HG03045 (cell line): ENCODE data around the gene NLRC5.
"Not testable (repeated sequence)": the region's sequence is repeated elsewhere in the genome, so short reads cannot be mapped to it uniquely, and the experiment has no call there.

Source experiments
- ATAC-seq: cut with Tn5 transposase; IDR thresholded peaks from one replicate; pipeline ENCODE4 v1.9.1; 2021; ENCODE audit warnings: mild to moderate bottlenecking, moderate library complexity; ENCODE audit not compliant: unreplicated experiment

The NLRC5 gene

DNA sequence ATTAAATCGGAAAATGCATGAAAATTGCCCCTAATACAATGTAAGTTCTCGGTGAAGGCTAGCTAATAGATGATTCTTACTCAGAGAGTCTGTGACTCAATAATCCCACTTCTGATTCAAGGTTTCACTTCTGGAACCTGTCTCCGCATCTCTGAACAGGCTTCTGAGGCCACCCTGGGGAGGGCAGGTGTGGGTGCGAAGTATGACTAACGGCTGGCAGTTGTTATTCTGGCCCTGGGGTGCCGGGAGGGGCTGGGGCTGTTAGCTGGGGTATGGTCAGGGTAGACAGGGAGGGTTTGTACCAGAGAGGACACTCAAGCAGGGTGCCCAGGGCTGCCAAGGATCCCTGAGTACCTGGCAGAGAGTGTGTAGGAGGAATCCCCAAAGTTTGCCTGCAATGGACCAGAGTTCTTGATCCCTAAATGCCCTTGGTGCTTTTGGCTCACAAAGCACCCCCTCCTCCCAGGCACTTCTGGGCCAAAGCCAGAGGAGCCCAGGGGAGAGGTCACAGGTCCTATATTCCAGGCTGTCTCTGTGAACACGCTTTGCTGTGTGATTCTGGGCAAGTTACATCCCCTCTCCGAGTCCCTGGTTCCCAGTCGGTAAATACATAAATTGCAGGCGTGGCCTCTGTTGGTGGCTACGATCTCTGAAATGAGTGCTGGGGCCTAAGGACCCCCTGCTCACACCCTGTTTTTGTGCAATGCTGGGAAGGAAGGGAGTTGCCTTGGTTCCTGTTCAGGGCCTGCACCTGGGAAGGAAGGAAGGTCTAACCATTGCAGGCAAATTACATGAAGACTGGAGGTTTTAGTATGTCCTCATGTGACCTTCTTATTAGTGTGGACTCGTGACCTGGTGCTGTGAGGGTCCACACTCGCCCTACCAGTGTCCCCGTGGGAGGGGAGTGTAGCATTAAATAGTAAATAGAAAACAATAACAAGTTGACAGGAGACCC, 53.1 kb downstream of the NLRC5 start:
- peak; percentile 62 for ATAC-seq

GRCh38 chr16:57043248-57043647, 53.9 kb downstream of the NLRC5 start:
- no peak for ATAC-seq

DNA sequence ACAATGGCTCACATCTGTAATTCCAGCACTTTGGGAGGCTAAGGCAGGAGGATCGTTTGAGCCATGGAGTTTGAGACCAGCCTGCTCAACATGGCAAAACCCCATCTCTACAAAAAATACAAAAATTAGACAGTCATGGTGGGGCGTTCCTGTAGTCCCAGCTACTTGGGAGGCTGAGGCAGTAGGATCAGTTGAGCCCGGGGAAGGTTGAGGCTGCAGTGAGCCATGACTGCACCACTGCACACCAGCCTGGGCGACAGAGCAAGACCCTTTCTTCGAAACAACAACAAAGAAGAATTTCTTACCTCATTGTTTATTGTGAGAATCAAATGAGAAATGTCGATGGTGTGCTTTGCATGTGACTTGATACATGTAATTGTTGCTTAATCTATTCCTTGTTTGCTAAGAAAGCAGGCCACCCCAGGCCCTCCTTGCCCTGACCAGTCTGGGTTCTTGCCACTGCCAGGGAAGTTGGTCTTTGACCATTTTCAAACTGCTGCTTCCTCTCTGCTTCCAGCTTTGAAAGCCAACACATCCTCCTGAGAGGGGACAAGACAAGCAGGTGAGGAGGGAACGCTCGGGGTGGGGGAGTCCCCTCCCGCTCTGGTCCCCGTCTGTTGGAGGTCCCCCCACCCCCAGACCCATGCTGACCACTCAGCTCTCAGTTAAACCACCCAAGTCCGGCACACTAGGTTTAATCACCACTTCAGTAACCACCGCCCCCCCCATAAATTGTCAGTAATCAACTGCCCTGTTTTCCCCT, 55.8 kb downstream of the NLRC5 start:
- no peak for ATAC-seq

- ATAC-seq = no peak
Measured at GRCh38 chr16:57045694-57046381, 56.5 kb downstream of the NLRC5 start.

- no peak for ATAC-seq
Measured at GRCh38 chr16:57048095-57048494, 58.7 kb downstream of the NLRC5 start.

DNA sequence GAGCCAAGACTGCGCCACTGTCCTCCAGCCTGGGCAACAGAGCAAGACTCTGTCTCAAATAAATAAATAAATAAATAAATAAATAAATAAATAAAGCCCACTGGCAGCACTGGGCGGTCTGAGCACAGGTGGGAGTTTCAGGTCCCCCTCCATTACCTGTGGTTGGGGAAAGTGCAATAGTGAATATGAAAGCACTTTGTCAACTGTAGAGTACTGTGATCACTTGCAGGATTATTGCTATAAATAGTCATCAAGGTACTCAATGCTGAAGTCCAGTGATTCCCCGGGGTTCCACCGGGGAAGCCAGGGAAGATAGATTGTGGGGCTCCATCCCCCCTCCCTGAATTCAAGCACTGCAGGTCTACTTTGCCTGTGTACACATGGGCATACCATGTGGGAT, 60.3 kb downstream of the NLRC5 start:
- ATAC-seq = peak; percentile 48

- ATAC-seq = no peak
Measured at GRCh38 chr16:57051696-57052228, 62.4 kb downstream of the NLRC5 start.

DNA sequence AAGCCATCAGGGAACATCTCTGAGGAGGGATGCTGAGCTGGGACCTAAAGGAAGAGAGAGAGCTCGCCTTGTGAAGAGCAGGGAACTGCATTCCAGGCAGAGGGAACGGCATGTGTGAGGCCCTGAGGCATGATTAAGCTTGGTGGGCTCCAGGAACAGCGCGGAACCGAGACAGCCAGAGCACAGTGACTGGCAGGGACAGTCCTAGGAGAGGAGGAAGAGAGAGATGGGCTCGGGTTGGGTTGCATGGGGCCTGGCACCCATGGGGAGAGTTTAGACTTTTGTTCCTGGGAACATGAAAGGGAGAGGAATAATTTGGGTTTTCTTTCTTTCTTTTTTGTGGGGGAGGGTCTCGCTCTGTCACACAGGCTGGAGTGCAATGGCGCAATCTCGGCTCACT, 63.8 kb downstream of the NLRC5 start:
- ATAC-seq = no peak

- no peak for ATAC-seq
Measured at GRCh38 chr16:57054338-57054737, 65.0 kb downstream of the NLRC5 start.

DNA sequence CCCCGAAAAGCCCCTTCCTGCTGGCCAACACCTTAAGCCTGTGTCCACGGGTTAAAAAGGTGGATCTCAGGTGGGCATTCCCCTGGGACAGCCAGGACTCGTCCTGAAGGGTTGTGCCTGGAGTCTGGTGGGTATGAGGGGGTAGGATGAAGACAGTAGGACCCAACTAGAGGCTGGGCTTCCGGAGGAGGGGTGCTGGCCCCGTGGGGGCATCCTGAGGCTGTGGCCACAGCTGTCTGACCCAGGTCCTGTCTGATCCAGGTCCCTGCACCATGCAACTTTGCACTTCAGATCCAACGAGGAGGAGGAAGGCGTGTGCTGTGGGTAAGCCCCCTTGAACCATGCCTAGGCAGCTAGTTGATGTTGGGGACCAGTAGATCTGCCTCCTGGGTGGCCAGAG, 65.4 kb downstream of the NLRC5 start:
- no peak for ATAC-seq

GRCh38 chr16:57055671-57056070, 66.3 kb downstream of the NLRC5 start:
- no peak for ATAC-seq

- ATAC-seq = no peak
Measured at GRCh38 chr16:57058291-57058861, 69.0 kb downstream of the NLRC5 start.

GRCh38 chr16:57060323-57061083, 71.1 kb downstream of the NLRC5 start:
- ATAC-seq = no peak

DNA sequence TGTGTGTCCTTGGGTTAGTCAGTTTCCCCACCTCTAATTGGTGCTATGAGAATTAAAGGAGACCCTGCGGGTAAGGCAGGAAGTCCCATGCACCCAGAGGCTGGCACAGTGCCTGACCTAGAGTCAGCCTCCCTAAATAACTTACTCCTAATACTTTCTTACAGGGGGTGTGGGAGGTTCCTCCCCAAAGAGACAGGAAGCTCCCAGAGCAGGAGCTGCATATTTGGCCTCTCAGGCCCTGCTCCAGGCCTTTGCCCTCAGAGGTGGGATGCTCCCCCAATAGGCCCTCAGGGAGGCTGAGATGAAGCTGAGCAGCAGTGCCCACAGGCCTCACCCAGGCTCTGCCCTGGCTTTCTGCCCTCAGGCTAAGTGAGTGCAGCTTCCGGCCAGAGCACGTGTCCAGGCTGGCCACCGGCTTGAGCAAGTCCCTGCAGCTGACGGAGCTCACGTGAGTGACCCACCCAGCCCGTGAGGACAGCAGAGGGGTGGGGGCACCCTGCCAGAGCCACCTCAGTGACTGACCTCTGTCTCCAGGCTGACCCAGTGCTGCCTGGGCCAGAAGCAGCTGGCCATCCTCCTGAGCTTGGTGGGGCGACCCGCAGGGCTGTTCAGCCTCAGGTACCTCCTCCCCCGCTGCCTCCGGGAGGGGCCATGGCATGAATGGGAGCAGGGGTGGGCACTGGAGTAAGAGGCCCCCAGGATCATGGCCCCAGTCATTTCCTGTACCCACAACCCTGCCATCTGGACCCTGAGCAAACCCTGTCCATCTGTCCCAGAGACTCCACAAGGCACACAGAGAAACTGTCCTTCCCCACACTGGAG, 71.9 kb downstream of the NLRC5 start:
- no peak for ATAC-seq

DNA sequence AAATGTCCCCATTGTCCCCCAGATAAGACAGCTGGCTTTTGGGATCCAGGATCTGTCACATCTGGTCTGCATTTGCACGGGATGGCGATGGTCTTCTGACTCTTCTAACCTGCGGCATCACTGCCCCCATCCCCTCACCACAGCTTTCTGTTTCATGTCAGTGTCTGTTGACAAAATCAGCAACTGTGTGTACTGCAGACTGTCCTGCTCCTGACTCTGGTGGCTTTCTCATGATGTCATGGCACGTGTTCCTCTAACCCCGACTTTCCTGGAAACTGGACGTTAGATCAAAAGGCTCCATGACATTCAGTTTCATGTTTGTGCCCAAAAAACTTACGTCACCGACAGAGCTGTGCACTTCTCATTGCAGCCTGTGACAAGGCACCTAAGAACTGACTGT, 73.0 kb downstream of the NLRC5 start:
- no peak for ATAC-seq

DNA sequence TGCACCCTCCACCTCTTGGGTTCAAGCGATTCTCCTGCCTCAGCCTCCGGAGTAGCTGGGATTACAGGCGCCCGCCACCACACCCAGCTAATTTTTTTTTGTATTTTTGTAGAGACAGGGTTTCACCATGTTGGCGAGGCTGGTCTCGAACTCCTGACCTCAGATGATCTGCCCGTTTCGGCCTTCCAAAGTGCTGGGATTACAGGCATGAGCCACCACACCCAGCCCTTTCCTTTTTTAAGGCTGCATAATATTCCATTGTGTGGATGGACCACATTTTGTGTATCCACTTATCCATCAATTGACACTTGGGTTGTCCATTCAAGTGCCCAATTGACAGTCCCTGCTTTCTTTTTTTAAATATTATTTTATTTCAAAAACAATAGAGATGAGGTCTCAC, 73.8 kb downstream of the NLRC5 start:
- ATAC-seq = not testable (repeated sequence)

GRCh38 chr16:57064995-57065394, 75.6 kb downstream of the NLRC5 start:
- ATAC-seq = no peak

GRCh38 chr16:57066625-57067024, 77.3 kb downstream of the NLRC5 start:
- no peak for ATAC-seq

DNA sequence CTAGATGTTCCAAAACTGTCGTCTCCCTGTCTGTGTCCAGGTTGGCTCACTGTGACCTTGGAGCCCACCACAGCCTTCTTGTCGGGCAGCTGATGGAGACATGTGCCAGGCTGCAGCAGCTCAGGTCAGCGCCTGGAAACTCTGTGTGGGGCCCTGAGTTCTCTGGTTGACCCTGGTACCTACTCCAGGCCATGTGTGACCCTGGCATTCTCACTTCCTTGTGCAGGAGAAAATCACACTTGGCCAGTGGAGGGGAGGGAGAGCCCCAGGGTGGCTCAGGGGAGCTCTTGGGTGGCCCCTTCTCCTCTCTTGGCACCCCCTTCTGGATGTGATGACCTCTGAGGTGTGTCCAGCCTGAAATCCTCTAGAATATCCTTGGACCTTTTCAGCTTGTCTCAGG, 78.0 kb downstream of the NLRC5 start:
- no peak for ATAC-seq
